Measurements from ENCODE around the gene SUMO4. TPM values are rescaled to one million over a fixed set of nuclear protein-coding genes. Genes with fewer than 3 reads are reported as not detected.

SUMO4 gene
- total RNA-seq, result 1 to 10 TPM; 1.4 to 1.5 TPM

GRCh38 chr6:149400050-149400449, at the start of gene SUMO4:
TSS of gene SUMO4 (plus strand) at chr6:149400262. CDS start at chr6:149400392, 130 bp downstream.
- H3K36me3 ChIP-seq, result no peaks in the 10 kb centered on the region
- no peaks in the 10 kb centered on the region for H3K9me3 ChIP-seq
- no peak within 1 kb of the TSS for H3K4me3 ChIP-seq
- TF ChIP-seq CTCF (IDR thresholded peaks at IDR 0.05), result no peak
- H3K27ac ChIP-seq, result no peak within 1 kb of the TSS
- H3K9ac ChIP-seq (ENCODE audit: low read depth in 2 of 2, low read length in 2 of 2), result no peak within 1 kb of the TSS
- H3K27me3 ChIP-seq, result no peaks in the 10 kb centered on the region
- no peak for DNase-seq
- intact Hi-C loops (cut with DNase I), result no loop called here
- no peaks in the 10 kb centered on the region for H3K4me1 ChIP-seq

- Histone ChIP-seq H3K36me3 (no peaks in the 10 kb centered on the region), H3K4me1 (no peaks in the 10 kb centered on the region), H3K27me3 (no peaks in the 10 kb centered on the region), H3K27ac (no peak overlapping the region), H3K4me3 (no peak overlapping the region), H3K9ac (ENCODE audit: low read depth in 2 of 2, low read length in 2 of 2) (no peak overlapping the region), H3K9me3 (no peaks in the 10 kb centered on the region)
- no peak for TF ChIP-seq CTCF (IDR thresholded peaks at IDR 0.05)
- no peak for DNase-seq
- intact Hi-C loops (cut with DNase I), result no loop called here
Measured at GRCh38 chr6:149354009-149354408, 46.1 kb upstream of the SUMO4 start.

- Histone ChIP-seq H3K27me3 (no peaks in the 10 kb centered on the region), H3K4me3 (no peak overlapping the region), H3K36me3 (no peaks in the 10 kb centered on the region), H3K9ac (ENCODE audit: low read depth in 2 of 2, low read length in 2 of 2) (no peak overlapping the region), H3K27ac (no peak overlapping the region), H3K4me1 (no peaks in the 10 kb centered on the region), H3K9me3 (no peaks in the 10 kb centered on the region)
- intact Hi-C loops (cut with DNase I), result no loop called here
- DNase-seq, result no peak
- no peak for TF ChIP-seq CTCF (IDR thresholded peaks at IDR 0.05)
Measured at GRCh38 chr6:149356081-149356750, 43.8 kb upstream of the SUMO4 start.

GRCh38 chr6:149357726-149358538, 42.1 kb upstream of the SUMO4 start:
- Histone ChIP-seq H3K9ac (ENCODE audit: low read depth in 2 of 2, low read length in 2 of 2) (no peak overlapping the region), H3K9me3 (no peaks in the 10 kb centered on the region), H3K4me3 (no peak overlapping the region), H3K36me3 (no peaks in the 10 kb centered on the region), H3K4me1 (no peaks in the 10 kb centered on the region), H3K27me3 (no peaks in the 10 kb centered on the region), H3K27ac (no peak overlapping the region)
- no peak for DNase-seq
- intact Hi-C loops (cut with DNase I), result no loop called here
- no peak for TF ChIP-seq CTCF (IDR thresholded peaks at IDR 0.05)

- no peak overlapping the region for H3K9ac ChIP-seq (ENCODE audit: low read depth in 2 of 2, low read length in 2 of 2)
Measured at GRCh38 chr6:149359440-149359839, 40.6 kb upstream of the SUMO4 start.

More at GRCh38 chr6:149359440-149359839, 40.6 kb upstream of the SUMO4 start:
- Histone ChIP-seq H3K4me3 (no peak overlapping the region), H3K4me1 (no peaks in the 10 kb centered on the region), H3K9me3 (no peaks in the 10 kb centered on the region), H3K27ac (no peak overlapping the region), H3K36me3 (no peaks in the 10 kb centered on the region), H3K27me3 (no peaks in the 10 kb centered on the region)
- DNase-seq, result no peak
- no peak for TF ChIP-seq CTCF (IDR thresholded peaks at IDR 0.05)
- intact Hi-C loops (cut with DNase I), result no loop called here
